Right atrium auricular region (tissue), 2 donors: ENCODE data around the gene RSRC2. TPM values are rescaled to one million over a fixed set of nuclear protein-coding genes. Genes with fewer than 3 reads are reported as not detected.
A peak's percentile ranks its signal among the peaks of the same experiment; 100 is the strongest.
"Not testable (repeated sequence)": the region's sequence is repeated elsewhere in the genome, so short reads cannot be mapped to it uniquely, and the experiment has no call there.

Experiments used
- DNase-seq: peaks from one replicate; pipeline ENCODE4 v3.0.0-alpha.2; 2019; ENCODE audit warnings: low spot score
- H3K27ac ChIP-seq, 2 donors: fragments of 200-600 bp; sonication (generic); 1 replicate in 1 of 2; 2 replicates in 1 of 2; pipeline ENCODE4 v1.5.1; 2016 to 2019
- H3K27me3 ChIP-seq, 2 donors: fragments of 200-600 bp; sonication (generic); one replicate each; pipeline versions ENCODE4 v1.5.1 to v1.6.0; 2017 to 2019
- H3K36me3 ChIP-seq: fragments of 200-600 bp; sonication (generic); one replicate; pipeline ENCODE4 v1.5.1; 2016
- H3K4me1 ChIP-seq, 2 donors: fragments of 200-600 bp; sonication (generic); one replicate each; pipeline versions ENCODE4 v1.5.1 to v1.6.0; 2017 to 2019
- H3K4me3 ChIP-seq, 2 donors: fragments of 200-600 bp; sonication (generic); 1 replicate in 1 of 2; 2 replicates in 1 of 2; pipeline ENCODE4 v1.5.1; 2017 to 2019; ENCODE audit warnings: mild to moderate bottlenecking in 1 of 2, moderate library complexity in 1 of 2
- H3K9me3 ChIP-seq, 2 donors: fragments of 200-600 bp; sonication (generic); one replicate each; pipeline ENCODE4 v1.5.1; 2019
- total RNA-seq, 2 donors: library from RNA; depleted of rRNA; stranded (reverse); fragments of >200 nt; gene quantifications; one replicate each; pipeline ENCODE4 v1.1.0, GENCODE V29; 2016
- TF ChIP-seq, protein P1 (sequence below), 2 donors: fragments of 200-600 bp; sonication (generic); IDR thresholded peaks; one replicate each; pipeline ENCODE4 v1.5.1; 2019; ENCODE audit warnings: antibody characterized with exemption in 2 of 2

The RSRC2 gene
- total RNA-seq, 2 donors from 2014 or later, result 35.6 to 36.6 TPM

- H3K27ac ChIP-seq, result peak within 1 kb of the TSS; percentile 99
- H3K4me3 ChIP-seq, result peak within 1 kb of the TSS; percentile 88 to 91
- TF ChIP-seq, protein P1, sequence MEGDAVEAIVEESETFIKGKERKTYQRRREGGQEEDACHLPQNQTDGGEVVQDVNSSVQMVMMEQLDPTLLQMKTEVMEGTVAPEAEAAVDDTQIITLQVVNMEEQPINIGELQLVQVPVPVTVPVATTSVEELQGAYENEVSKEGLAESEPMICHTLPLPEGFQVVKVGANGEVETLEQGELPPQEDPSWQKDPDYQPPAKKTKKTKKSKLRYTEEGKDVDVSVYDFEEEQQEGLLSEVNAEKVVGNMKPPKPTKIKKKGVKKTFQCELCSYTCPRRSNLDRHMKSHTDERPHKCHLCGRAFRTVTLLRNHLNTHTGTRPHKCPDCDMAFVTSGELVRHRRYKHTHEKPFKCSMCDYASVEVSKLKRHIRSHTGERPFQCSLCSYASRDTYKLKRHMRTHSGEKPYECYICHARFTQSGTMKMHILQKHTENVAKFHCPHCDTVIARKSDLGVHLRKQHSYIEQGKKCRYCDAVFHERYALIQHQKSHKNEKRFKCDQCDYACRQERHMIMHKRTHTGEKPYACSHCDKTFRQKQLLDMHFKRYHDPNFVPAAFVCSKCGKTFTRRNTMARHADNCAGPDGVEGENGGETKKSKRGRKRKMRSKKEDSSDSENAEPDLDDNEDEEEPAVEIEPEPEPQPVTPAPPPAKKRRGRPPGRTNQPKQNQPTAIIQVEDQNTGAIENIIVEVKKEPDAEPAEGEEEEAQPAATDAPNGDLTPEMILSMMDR (IDR thresholded peaks at IDR 0.05), result peak in 1 of 2 donors; percentile 25
- no peaks in the 10 kb centered on the region for H3K9me3 ChIP-seq
- peaks cover 32% of the 10 kb centered on the region for H3K36me3 ChIP-seq
- H3K27me3 ChIP-seq, result no peaks in the 10 kb centered on the region
- peaks cover 0 to 25% of the 10 kb centered on the region in 2 donors for H3K4me1 ChIP-seq
- DNase-seq, result peak; percentile 98
Observed at GRCh38 chr12:122500685-122501488, 25.8 kb downstream of the RSRC2 start, which contains the start of gene ZCCHC8. Gene ZCCHC8, minus strand, starts transcription at chr12:122500932. Its CDS starts 92 bp downstream, at chr12:122500840.

GRCh38 chr12:122499991-122500684, 26.6 kb downstream of the RSRC2 start:
- peak; percentile 70 for DNase-seq
- peaks cover 0 to 25% of the 10 kb centered on the region in 2 donors for H3K4me1 ChIP-seq
- peaks cover 25% of the 10 kb centered on the region for H3K36me3 ChIP-seq
- TF ChIP-seq, protein P1 (IDR thresholded peaks at IDR 0.05), result no peak
- H3K27ac ChIP-seq, result peak overlapping the region; percentile 99
- H3K27me3 ChIP-seq, result no peaks in the 10 kb centered on the region
- no peaks in the 10 kb centered on the region for H3K9me3 ChIP-seq
- peak overlapping the region; percentile 88 to 91 for H3K4me3 ChIP-seq

GRCh38 chr12:122495258-122495657, 31.5 kb downstream of the RSRC2 start:
- Histone ChIP-seq H3K27me3 (no peaks in the 10 kb centered on the region), H3K4me3 (no peak overlapping the region), H3K9me3 (no peaks in the 10 kb centered on the region), H3K27ac (no peak overlapping the region), H3K4me1 (peaks cover 0 to 20% of the 10 kb centered on the region in 2 donors), H3K36me3 (peaks cover 27% of the 10 kb centered on the region)
- DNase-seq, result no peak
- TF ChIP-seq, protein P1 (IDR thresholded peaks at IDR 0.05), result no peak

DNA sequence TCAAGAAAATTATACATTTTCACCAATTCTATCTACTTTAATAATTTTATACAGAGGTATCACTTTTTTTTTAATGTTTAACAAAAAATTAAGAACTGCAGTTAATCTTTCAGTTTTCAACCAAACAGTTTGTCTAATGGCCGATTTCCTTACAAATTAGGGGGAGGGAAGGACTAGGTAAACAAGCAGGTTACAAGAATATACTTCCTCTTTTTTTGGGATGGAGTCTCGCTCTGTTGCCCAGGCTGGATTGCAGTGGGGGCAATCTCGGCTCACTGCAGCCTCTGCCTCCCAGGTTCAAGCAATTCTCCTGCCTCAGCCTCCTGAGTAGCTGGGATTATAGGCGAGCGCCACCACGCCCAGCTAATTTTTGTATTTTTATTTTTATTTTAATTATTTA, 33.5 kb downstream of the RSRC2 start:
- H3K27ac ChIP-seq, DNase-seq, H3K4me1 ChIP-seq, H3K4me3 ChIP-seq, H3K9me3 ChIP-seq, H3K27me3 ChIP-seq: not testable (repeated sequence)
- peaks cover 47% of the 10 kb centered on the region for H3K36me3 ChIP-seq

DNA sequence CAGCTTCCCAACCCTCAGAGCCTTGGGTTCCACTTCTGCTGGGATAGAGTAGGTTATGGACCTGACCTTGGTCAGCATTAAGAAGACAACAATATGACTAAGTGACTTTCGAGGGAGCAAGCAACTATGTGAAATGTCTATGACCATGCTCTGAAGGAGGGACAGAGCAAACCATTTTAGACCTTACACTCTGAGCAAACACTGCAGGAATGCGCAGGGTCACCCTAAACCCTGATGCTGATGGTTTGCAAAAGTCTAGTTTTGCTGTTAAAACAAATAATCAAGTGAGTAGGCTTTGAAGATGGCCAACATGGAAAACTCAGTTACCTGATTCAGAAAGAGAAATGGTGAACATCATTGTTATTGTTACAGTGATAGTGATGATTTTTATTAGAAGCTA, 34.7 kb downstream of the RSRC2 start:
- H3K36me3 ChIP-seq, result peaks cover 59% of the 10 kb centered on the region
- TF ChIP-seq, protein P1 (IDR thresholded peaks at IDR 0.05), result no peak
- DNase-seq, result no peak

GRCh38 chr12:122489038-122489437, 37.7 kb downstream of the RSRC2 start:
- TF ChIP-seq, protein P1 (IDR thresholded peaks at IDR 0.05), result no peak
- H3K27ac ChIP-seq, result no peak overlapping the region
- H3K4me3 ChIP-seq, result no peak overlapping the region
- H3K36me3 ChIP-seq, result peaks cover 81% of the 10 kb centered on the region
- H3K27me3 ChIP-seq, result no peaks in the 10 kb centered on the region
- H3K4me1 ChIP-seq, result no peaks in the 10 kb centered on the region
- H3K9me3 ChIP-seq, result no peaks in the 10 kb centered on the region
- DNase-seq, result no peak

More for the DNA sequence above, 34.7 kb downstream of the RSRC2 start:
- Histone ChIP-seq H3K4me3 (no peak overlapping the region), H3K27me3 (no peaks in the 10 kb centered on the region), H3K9me3 (no peaks in the 10 kb centered on the region), H3K4me1 (no peaks in the 10 kb centered on the region), H3K27ac (no peak overlapping the region)

DNA sequence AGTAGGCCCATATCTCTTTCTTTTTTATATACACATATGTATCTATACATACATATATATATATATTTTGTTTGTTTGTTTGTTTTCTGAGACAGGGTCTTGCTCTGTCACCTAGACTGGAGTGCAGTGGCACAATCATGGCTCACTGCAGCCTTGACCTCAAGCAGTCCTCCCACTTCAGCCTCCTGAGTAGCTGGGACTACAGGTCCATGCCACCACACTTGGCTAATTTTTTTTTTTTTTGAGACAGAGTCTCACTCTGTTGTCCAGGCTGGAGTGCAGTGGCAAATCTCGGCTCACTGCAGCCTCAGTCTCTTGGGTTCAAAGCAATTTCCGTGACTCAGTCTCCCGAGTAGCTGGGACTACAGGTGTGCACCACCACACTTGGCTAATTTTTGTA, 38.9 kb downstream of the RSRC2 start:
- not testable (repeated sequence) for DNase-seq, H3K27me3 ChIP-seq, H3K27ac ChIP-seq, H3K4me3 ChIP-seq, H3K4me1 ChIP-seq, H3K9me3 ChIP-seq
- H3K36me3 ChIP-seq, result peaks cover 89% of the 10 kb centered on the region
